Endodermal cell (in vitro differentiated cells): ENCODE measurements around the gene CTPS1. TPM values are rescaled to one million over a fixed set of nuclear protein-coding genes. Genes with fewer than 3 reads are reported as not detected.

Experiments
- DNase-seq: peaks from one replicate; pipeline ENCODE4 v3.0.0-alpha.2; 2017
- H3K27ac ChIP-seq: 2 replicates; pipeline ENCODE4 v1.5.1; 2013; ENCODE audit warnings: mild to moderate bottlenecking, low read depth, low read length, moderate library complexity
- H3K27me3 ChIP-seq: 2 replicates; pipeline ENCODE4 v1.6.1; 2013; ENCODE audit warnings: mild to moderate bottlenecking, low read length, moderate library complexity; ENCODE audit not compliant: insufficient read depth, control insufficient read depth, poor library complexity, severe bottlenecking
- H3K36me3 ChIP-seq: 2 replicates; pipeline ENCODE4 v1.7.0; 2013; ENCODE audit warnings: mild to moderate bottlenecking, low read length, moderate library complexity; ENCODE audit not compliant: control insufficient read depth, insufficient read depth
- H3K4me1 ChIP-seq: one replicate; pipeline ENCODE4 v1.7.0; 2013; ENCODE audit warnings: low read length; ENCODE audit not compliant: control insufficient read depth, insufficient read depth
- H3K4me3 ChIP-seq: 2 replicates; pipeline ENCODE4 v1.5.1; 2013; ENCODE audit warnings: mild to moderate bottlenecking, low read length, moderate library complexity
- H3K9ac ChIP-seq: 2 replicates; pipeline ENCODE4 v1.6.1; 2013; ENCODE audit warnings: mild to moderate bottlenecking, low read length, moderate library complexity; ENCODE audit not compliant: poor library complexity, severe bottlenecking; ENCODE audit errors: extremely low read depth
- H3K9me3 ChIP-seq: 2 replicates; pipeline ENCODE4 v1.6.1; 2013; ENCODE audit warnings: mild to moderate bottlenecking, low read length, moderate library complexity; ENCODE audit not compliant: control insufficient read depth
- H3K27ac Mint-ChIP-seq: 2 replicates; pipeline ENCODE4 v1.8.0; 2020; ENCODE audit warnings: mixed read lengths
- H3K27me3 Mint-ChIP-seq: 2 replicates; pipeline ENCODE4 v1.8.0; 2021; ENCODE audit warnings: mild to moderate bottlenecking, mixed read lengths; ENCODE audit not compliant: insufficient read depth
- H3K36me3 Mint-ChIP-seq: 2 replicates; pipeline ENCODE4 v1.8.0; 2020; ENCODE audit warnings: low read depth, mixed read lengths
- H3K4me1 Mint-ChIP-seq: 2 replicates; pipeline ENCODE4 v1.8.0; 2020; ENCODE audit warnings: mixed read lengths
- H3K4me3 Mint-ChIP-seq: 2 replicates; pipeline ENCODE4 v1.8.0; 2020; ENCODE audit warnings: mild to moderate bottlenecking, moderate library complexity, mixed read lengths
- H3K9me3 Mint-ChIP-seq: 2 replicates; pipeline ENCODE4 v1.8.0; 2020; ENCODE audit warnings: mild to moderate bottlenecking, mixed read lengths
- CTCF ChIP-seq: fragments of 200-600 bp; sonication (generic); conservative IDR thresholded peaks from 2 replicates; pipeline ENCODE4 v1.5.0; 2021; ENCODE audit warnings: antibody characterized with exemption, mild to moderate bottlenecking
- WGBS, 2 experiments: methylation state at CpG; one replicate each; pipeline versions ENCODE4 v1.1.5 to v1.1.7; 2013; ENCODE audit warnings: missing lambda C conversion rate in 2 of 2, mixed read lengths in 1 of 2; ENCODE audit not compliant: insufficient coverage in 1 of 2, insufficient read length in 1 of 2; 5-methylcytosine and 5-hydroxymethylcytosine counted together
- total RNA-seq, 2 donors: library from RNA; stranded (reverse); fragmentation: NEBNext Ultra II Directional in 1 of 2; extraction: Animal tissue kit (Norgen Biotek cat#: 25700) in 1 of 2; gene quantifications; 2 replicates in 1 of 2; 3 replicates in 1 of 2; pipeline ENCODE4 v1.2.1, GENCODE V29; 2021

The CTPS1 gene
- total RNA-seq, 2 donors from 2014 or later, result 79.9 to 84.0 TPM

- Mint-ChIP-seq H3K27me3 (no peaks in the 10 kb centered on the region), H3K9me3 (no peaks in the 10 kb centered on the region), H3K27ac (peak overlapping the region; percentile 48), H3K4me1 (peaks cover 14% of the 10 kb centered on the region), H3K36me3 (no peaks in the 10 kb centered on the region), H3K4me3 (peak overlapping the region; percentile 28)
- WGBS, 2 experiments, result 57 to 66% methylated on average over 4 of the region's 4 CpGs
- no peak for TF ChIP-seq CTCF
- H3K27me3 ChIP-seq, result no peaks in the 10 kb centered on the region
- no peak overlapping the region for H3K9ac ChIP-seq
- H3K36me3 ChIP-seq, result no peaks in the 10 kb centered on the region
- no peaks in the 10 kb centered on the region for H3K4me1 ChIP-seq
- H3K9me3 ChIP-seq, result no peaks in the 10 kb centered on the region
- H3K4me3 ChIP-seq, result no peak overlapping the region
- DNase-seq, result peak; percentile 51
- no peak overlapping the region for H3K27ac ChIP-seq
Observed at GRCh38 chr1:40932006-40932405, 47.5 kb upstream of the CTPS1 start.

- WGBS, 2 experiments, result 90 to 100% methylated on average over 1 to 5 of the region's 5 CpGs
Observed at GRCh38 chr1:40936931-40937339, 42.6 kb upstream of the CTPS1 start.

GRCh38 chr1:40938393-40938792, 41.1 kb upstream of the CTPS1 start:
- H3K4me3 ChIP-seq, result no peak overlapping the region
- Mint-ChIP-seq H3K27ac (no peak overlapping the region), H3K9me3 (no peaks in the 10 kb centered on the region), H3K4me1 (no peaks in the 10 kb centered on the region), H3K36me3 (no peaks in the 10 kb centered on the region), H3K4me3 (no peak overlapping the region), H3K27me3 (no peaks in the 10 kb centered on the region)
- H3K4me1 ChIP-seq, result no peaks in the 10 kb centered on the region
- WGBS, 2 experiments, result 83 to 95% methylated on average over 2 to 6 of the region's 6 CpGs
- no peak overlapping the region for H3K27ac ChIP-seq
- no peak overlapping the region for H3K9ac ChIP-seq
- no peaks in the 10 kb centered on the region for H3K27me3 ChIP-seq
- H3K36me3 ChIP-seq, result no peaks in the 10 kb centered on the region
- no peak for DNase-seq
- TF ChIP-seq CTCF, result no peak
- H3K9me3 ChIP-seq, result no peaks in the 10 kb centered on the region

More at GRCh38 chr1:40936931-40937339, 42.6 kb upstream of the CTPS1 start:
- Mint-ChIP-seq H3K27me3 (no peaks in the 10 kb centered on the region), H3K9me3 (no peaks in the 10 kb centered on the region), H3K27ac (no peak overlapping the region), H3K4me3 (no peak overlapping the region), H3K4me1 (peaks cover 6% of the 10 kb centered on the region), H3K36me3 (no peaks in the 10 kb centered on the region)
- Histone ChIP-seq H3K4me1 (no peaks in the 10 kb centered on the region), H3K27me3 (no peaks in the 10 kb centered on the region), H3K27ac (no peak overlapping the region), H3K9me3 (no peaks in the 10 kb centered on the region), H3K9ac (no peak overlapping the region), H3K36me3 (no peaks in the 10 kb centered on the region), H3K4me3 (no peak overlapping the region)
- no peak for TF ChIP-seq CTCF
- no peak for DNase-seq
